Endothelial cell of umbilical vein (primary cell): Measurements from ENCODE around the gene RBFOX1. TPM values are rescaled to one million over a fixed set of nuclear protein-coding genes. Genes with fewer than 3 reads are reported as not detected.

Experiments used
- BruUV-seq: library from RNA; stranded (reverse); fragments of 400-500 nt; replicated peaks from 2 replicates; lab custom pipeline; 2021; lab: Mats Ljungman, UMichigan
- CTCF ChIA-PET: fragments of 300-600, 350-600 bp; sonication (Branson Sonifier 250); formaldehyde crosslinking; loops from one replicate; lab custom pipeline; 2021; ENCODE audit warnings: antibody characterized with exemption, inconsistent platforms; lab: Charles Lee
- POLR2A ChIA-PET: fragments of 300-600, 350-600 bp; sonication (Branson Sonifier 250); formaldehyde crosslinking; loops from one replicate; lab custom pipeline; 2021; ENCODE audit warnings: antibody characterized with exemption, inconsistent platforms; lab: Charles Lee
- DNase-seq: peaks from one replicate; pipeline ENCODE4 v3.0.0-alpha.2; 2011; ENCODE audit warnings: low read depth, low spot score
- FAIRE-seq: peaks from 2 replicates; lab custom pipeline; 2011; peaks lifted over from hg19 to GRCh38; lab: Jason Lieb, UNC
- H2AFZ ChIP-seq: 2 replicates; pipeline ENCODE4 v1.6.0; 2012; ENCODE audit warnings: low read depth, low read length, control low read depth, inconsistent platforms
- H3K27ac ChIP-seq: 2 replicates; pipeline ENCODE4 v1.5.1; 2011; ENCODE audit warnings: low read depth, mild to moderate bottlenecking, control low read depth, low read length, moderate library complexity; ENCODE audit not compliant: insufficient read depth
- H3K27me3 ChIP-seq, 2 experiments: 2 replicates each; pipeline versions ENCODE4 v1.6.0 to v1.6.1; 2011; ENCODE audit warnings: low read length in 2 of 2, mixed read lengths in 1 of 2; ENCODE audit not compliant: control insufficient read depth in 2 of 2, insufficient read depth in 2 of 2
- H3K36me3 ChIP-seq, 2 experiments: 2 replicates in 1 of 2; 3 replicates in 1 of 2; pipeline ENCODE4 v1.5.1; 2011; ENCODE audit warnings: low read length in 2 of 2, mild to moderate bottlenecking in 1 of 2, moderate library complexity in 1 of 2; ENCODE audit not compliant: control insufficient read depth in 2 of 2, insufficient read depth in 2 of 2; ENCODE audit errors: extremely low read depth in 1 of 2
- H3K4me1 ChIP-seq: 3 replicates; pipeline ENCODE4 v1.5.1; 2011; ENCODE audit warnings: mild to moderate bottlenecking, low read length; ENCODE audit not compliant: control insufficient read depth, insufficient read depth; ENCODE audit errors: extremely low read depth
- H3K4me2 ChIP-seq: 2 replicates; pipeline ENCODE4 v1.6.1; 2011; ENCODE audit warnings: low read length, control low read depth, mixed read lengths; ENCODE audit not compliant: insufficient read depth
- H3K4me3 ChIP-seq, 3 experiments: fragments of 200-600 bp in 1 of 3; sonication (generic), shearing (Covaris generic) in 1 of 3; replicated peaks in 1 of 3; 2 replicates each; pipeline ENCODE4 v1.5.1; 2011 to 2016; ENCODE audit warnings: control low read depth in 3 of 3, low read length in 3 of 3, mild to moderate bottlenecking in 2 of 3, inconsistent platforms in 1 of 3, low read depth in 1 of 3, moderate library complexity in 1 of 3; ENCODE audit not compliant: insufficient read depth in 1 of 3
- H3K79me2 ChIP-seq: 2 replicates; pipeline ENCODE4 v1.6.0; 2012; ENCODE audit warnings: low read length, inconsistent platforms; ENCODE audit not compliant: control insufficient read depth, insufficient read depth
- H3K9ac ChIP-seq: replicated peaks from 2 replicates; pipeline ENCODE3; 2011; ENCODE audit warnings: low read length, control low read depth; ENCODE audit not compliant: insufficient read depth; ENCODE audit errors: extremely low read depth
- H3K9me1 ChIP-seq: replicated peaks from 3 replicates; pipeline ENCODE4 v1.6.0; 2011; ENCODE audit warnings: mild to moderate bottlenecking, low read length; ENCODE audit not compliant: control insufficient read depth, insufficient read depth; ENCODE audit errors: extremely low read depth
- H3K9me3 ChIP-seq: replicated peaks from 2 replicates; pipeline ENCODE4 v1.5.1; 2012; ENCODE audit warnings: low read length, inconsistent platforms; ENCODE audit not compliant: control insufficient read depth, insufficient read depth
- H4K20me1 ChIP-seq: replicated peaks from 2 replicates; pipeline ENCODE3; 2011; ENCODE audit warnings: mild to moderate bottlenecking, low read length; ENCODE audit not compliant: control insufficient read depth, insufficient read depth; ENCODE audit errors: extremely low read depth
- EZH2 ChIP-seq: IDR thresholded peaks from 2 replicates; pipeline ENCODE4 v1.6.1; 2012; ENCODE audit warnings: borderline replicate concordance, low read depth, mild to moderate bottlenecking, moderate library complexity, low read length, inconsistent platforms; ENCODE audit not compliant: severe bottlenecking
- FOS ChIP-seq: IDR thresholded peaks from 2 replicates; pipeline ENCODE4 v1.6.1; 2011; ENCODE audit warnings: mild to moderate bottlenecking, low read length, moderate library complexity, borderline replicate concordance; ENCODE audit not compliant: insufficient read depth
- GATA2 ChIP-seq: IDR thresholded peaks from 2 replicates; pipeline ENCODE4 v1.7.0; 2011; ENCODE audit warnings: low read depth, mild to moderate bottlenecking, moderate library complexity, mixed read lengths, low read length; ENCODE audit not compliant: insufficient read length, insufficient read depth
- JUN ChIP-seq: IDR thresholded peaks from 2 replicates; pipeline ENCODE4 v1.6.1; 2011; ENCODE audit warnings: borderline replicate concordance, low read depth; ENCODE audit not compliant: insufficient read length, insufficient read depth
- MYC ChIP-seq: IDR thresholded peaks from one replicate; pipeline ENCODE4 v1.6.1; 2011; ENCODE audit warnings: mild to moderate bottlenecking, low read depth, low read length
- POLR2A ChIP-seq: IDR thresholded peaks from 2 replicates; pipeline ENCODE4 v1.6.1; 2012; ENCODE audit warnings: low read depth, mild to moderate bottlenecking, control low read depth, low read length
- POLR2AphosphoS5 ChIP-seq: IDR thresholded peaks from 2 replicates; pipeline ENCODE4 v1.6.1; 2012; ENCODE audit warnings: low read depth, mild to moderate bottlenecking, control low read depth, low read length, moderate library complexity; ENCODE audit not compliant: insufficient read depth
- dilution Hi-C: fragments of 300-500 bp; cut with MboI; formaldehyde crosslinking; loops from one replicate; pipeline ENCODE4 v1.15.0; 2019; ENCODE audit warnings: low sequenced_read_pairs; ENCODE audit not compliant: extremely low pct_ligation_motif_present
- intact Hi-C: fragments of 100-400 bp; cut with micrococcal nuclease; formaldehyde crosslinking; loops from one replicate; pipeline ENCODE4 v1.10.0; 2022
- polyA plus RNA-seq, 4 experiments: library from polyadenylated mRNA; depleted of rRNA in 3 of 4; stranded (reverse) in 3 of 4; unstranded in 1 of 4; fragments of >200 nt; gene quantifications; 2 replicates each; pipeline versions ENCODE4 v1.2.1 to v1.2.3, GENCODE V29; 2011 to 2012; ENCODE audit warnings: missing spikeins in 1 of 4
- total RNA-seq: library from RNA; stranded (reverse); gene quantifications from 2 replicates; pipeline ENCODE4 v1.2.3, GENCODE V29; 2021
- TF ChIP-seq, protein P1 (sequence below), 2 donors: IDR thresholded peaks; 1 replicate in 1 of 2; 2 replicates in 1 of 2; pipeline ENCODE4 v1.5.1; 2011; ENCODE audit warnings: low read length in 2 of 2, mild to moderate bottlenecking in 2 of 2, moderate library complexity in 2 of 2, control low read depth in 1 of 2, inconsistent platforms in 1 of 2, low read depth in 1 of 2; ENCODE audit not compliant: insufficient read depth in 1 of 2; ENCODE audit errors: extremely low read depth in 1 of 2
- TF ChIP-seq, protein P2 (sequence below): IDR thresholded peaks from 2 replicates; pipeline ENCODE4 v1.6.1; 2011; ENCODE audit not compliant: insufficient read depth, insufficient read length

Gene RBFOX1
- total and polyA plus RNA-seq, 2 donors (not counting 3 experiments of a cell fraction or from before 2014, with no cell fraction given) = not detected

DNA sequence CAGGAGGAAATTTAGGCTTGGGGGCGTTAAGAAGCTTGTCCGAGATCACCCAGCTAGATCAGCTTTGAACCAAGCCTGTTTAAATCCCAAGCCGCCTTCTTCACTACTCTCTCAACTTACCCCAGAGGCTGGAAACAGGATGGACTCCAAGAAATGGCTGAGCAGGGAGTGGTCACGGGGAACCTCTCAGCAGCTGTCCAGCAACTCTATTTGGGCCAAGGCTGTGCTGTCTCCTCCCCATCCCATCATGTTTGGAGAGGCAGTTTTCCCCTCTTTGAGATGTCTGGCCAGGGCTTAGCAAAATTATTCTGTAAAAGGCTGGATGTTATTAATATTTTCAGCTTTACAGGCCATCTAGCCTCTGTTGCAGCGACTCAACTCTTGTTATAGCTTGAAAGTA, 305.7 kb downstream of the RBFOX1 start:
- no peak overlapping the region for H3K9ac ChIP-seq
- no TSS peak for BruUV-seq
- H2AFZ ChIP-seq = no peak overlapping the region
- H3K79me2 ChIP-seq = no peaks in the 10 kb centered on the region
- H4K20me1 ChIP-seq = no peaks in the 10 kb centered on the region
- no peaks in the 10 kb centered on the region for H3K9me3 ChIP-seq
- FAIRE-seq (no peak), DNase-seq (no peak)
- no peaks in the 10 kb centered on the region for H3K4me1 ChIP-seq
- CTCF ChIA-PET = no interaction called here
- no peaks in the 10 kb centered on the region for H3K27me3 ChIP-seq
- POLR2A ChIA-PET = no interaction called here
- H3K36me3 ChIP-seq = no peaks in the 10 kb centered on the region
- H3K4me3 ChIP-seq = no peak overlapping the region
- no peaks in the 10 kb centered on the region for H3K9me1 ChIP-seq
- no peak for TF ChIP-seq GATA2
- TF ChIP-seq POLR2AphosphoS5 = no peak
- no peak for TF ChIP-seq POLR2A
- dilution Hi-C loops (no loop called here), intact Hi-C loops (no loop called here)
- H3K4me2 ChIP-seq = no peak overlapping the region
- no peak overlapping the region for H3K27ac ChIP-seq

DNA sequence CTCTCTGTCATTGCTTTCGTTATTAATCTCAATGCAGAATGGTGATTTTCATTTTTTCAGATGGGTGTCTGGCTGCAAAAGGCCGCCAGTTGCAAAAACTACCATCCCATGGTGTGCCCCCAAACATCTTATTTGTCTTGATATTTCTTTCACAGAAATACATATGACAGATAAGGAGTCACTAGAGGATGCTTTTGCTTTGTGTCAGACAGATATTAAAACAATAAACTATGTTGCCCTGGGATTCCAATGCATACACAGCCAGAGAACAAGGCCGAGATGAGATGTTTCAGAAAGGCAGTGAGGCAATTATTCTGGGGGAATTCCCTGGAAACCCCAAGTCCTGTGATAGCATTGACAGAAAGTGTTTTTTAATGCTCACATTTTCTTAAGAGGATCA, 307.7 kb downstream of the RBFOX1 start:
- H3K4me1 ChIP-seq = no peaks in the 10 kb centered on the region
- dilution Hi-C loops (no loop called here), intact Hi-C loops (no loop called here)
- H3K4me2 ChIP-seq = no peak overlapping the region
- H3K27ac ChIP-seq = no peak overlapping the region
- CTCF ChIA-PET = no interaction called here
- no peak for DNase-seq
- H4K20me1 ChIP-seq = no peaks in the 10 kb centered on the region
- H3K27me3 ChIP-seq = no peaks in the 10 kb centered on the region
- no TSS peak for BruUV-seq
- H3K4me3 ChIP-seq = no peak overlapping the region
- no peak for FAIRE-seq
- no peak overlapping the region for H2AFZ ChIP-seq
- no peaks in the 10 kb centered on the region for H3K9me1 ChIP-seq
- POLR2A ChIA-PET = no interaction called here
- no peak for TF ChIP-seq POLR2AphosphoS5
- no peak for TF ChIP-seq JUN
- no peak for TF ChIP-seq GATA2
- TF ChIP-seq, protein P1, sequence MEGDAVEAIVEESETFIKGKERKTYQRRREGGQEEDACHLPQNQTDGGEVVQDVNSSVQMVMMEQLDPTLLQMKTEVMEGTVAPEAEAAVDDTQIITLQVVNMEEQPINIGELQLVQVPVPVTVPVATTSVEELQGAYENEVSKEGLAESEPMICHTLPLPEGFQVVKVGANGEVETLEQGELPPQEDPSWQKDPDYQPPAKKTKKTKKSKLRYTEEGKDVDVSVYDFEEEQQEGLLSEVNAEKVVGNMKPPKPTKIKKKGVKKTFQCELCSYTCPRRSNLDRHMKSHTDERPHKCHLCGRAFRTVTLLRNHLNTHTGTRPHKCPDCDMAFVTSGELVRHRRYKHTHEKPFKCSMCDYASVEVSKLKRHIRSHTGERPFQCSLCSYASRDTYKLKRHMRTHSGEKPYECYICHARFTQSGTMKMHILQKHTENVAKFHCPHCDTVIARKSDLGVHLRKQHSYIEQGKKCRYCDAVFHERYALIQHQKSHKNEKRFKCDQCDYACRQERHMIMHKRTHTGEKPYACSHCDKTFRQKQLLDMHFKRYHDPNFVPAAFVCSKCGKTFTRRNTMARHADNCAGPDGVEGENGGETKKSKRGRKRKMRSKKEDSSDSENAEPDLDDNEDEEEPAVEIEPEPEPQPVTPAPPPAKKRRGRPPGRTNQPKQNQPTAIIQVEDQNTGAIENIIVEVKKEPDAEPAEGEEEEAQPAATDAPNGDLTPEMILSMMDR (IDR thresholded peaks at IDR 0.05; ENCODE audit: extremely low read depth in 1 of 2, insufficient read depth in 1 of 2, low read depth in 1 of 2, low read length in 2 of 2) = no peak
- TF ChIP-seq MYC = no peak
- TF ChIP-seq, protein P2, sequence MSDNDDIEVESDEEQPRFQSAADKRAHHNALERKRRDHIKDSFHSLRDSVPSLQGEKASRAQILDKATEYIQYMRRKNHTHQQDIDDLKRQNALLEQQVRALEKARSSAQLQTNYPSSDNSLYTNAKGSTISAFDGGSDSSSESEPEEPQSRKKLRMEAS = no peak
- no peak for TF ChIP-seq FOS
- no peak for TF ChIP-seq EZH2
- no peak for TF ChIP-seq POLR2A
- no peak overlapping the region for H3K9ac ChIP-seq
- peaks cover 2% of the 10 kb centered on the region for H3K9me3 ChIP-seq
- H3K79me2 ChIP-seq = no peaks in the 10 kb centered on the region
- no peaks in the 10 kb centered on the region for H3K36me3 ChIP-seq
